Kidney (tissue), 14 donors: ENCODE results near the gene B9D2. TPM values are rescaled to one million over a fixed set of nuclear protein-coding genes. Genes with fewer than 3 reads are reported as not detected.

ENCODE experiments used
- DNase-seq, 5 donors: peaks; one replicate each; pipeline ENCODE4 v3.0.0-alpha.2; 2013 to 2020
- FAIRE-seq: peaks from 2 replicates; lab custom pipeline; 2012; peaks lifted over from hg19 to GRCh38; lab: Jason Lieb, UNC
- H3K27ac ChIP-seq, 2 donors: one replicate each; pipeline ENCODE4 v1.7.0; 2013; ENCODE audit warnings: low read depth in 2 of 2, low read length in 2 of 2, inconsistent platforms in 1 of 2
- H3K27me3 ChIP-seq: one replicate; pipeline ENCODE4 v1.7.1; 2013; ENCODE audit warnings: low read length, inconsistent platforms; ENCODE audit not compliant: control insufficient read depth, insufficient read depth
- H3K36me3 ChIP-seq, 3 donors: one replicate each; pipeline versions ENCODE4 v1.7.0 to v1.7.1; 2013; ENCODE audit warnings: low read length in 3 of 3, control low read depth in 1 of 3, inconsistent platforms in 1 of 3; ENCODE audit not compliant: insufficient read depth in 3 of 3, control insufficient read depth in 2 of 3
- H3K4me1 ChIP-seq, 3 donors: one replicate each; pipeline versions ENCODE4 v1.7.0 to v1.7.1; 2013; ENCODE audit warnings: low read length in 3 of 3, inconsistent platforms in 1 of 3, low read depth in 1 of 3; ENCODE audit not compliant: control insufficient read depth in 2 of 3, insufficient read depth in 2 of 3
- H3K4me3 ChIP-seq, 3 donors: one replicate each; pipeline versions ENCODE4 v1.7.0 to v1.8.1; 2013; ENCODE audit warnings: low read length in 3 of 3, control low read depth in 1 of 3, inconsistent platforms in 1 of 3
- H3K9ac ChIP-seq, 3 donors: one replicate each; pipeline versions ENCODE4 v1.7.0 to v1.7.1; 2013; ENCODE audit warnings: low read length in 3 of 3, control low read depth in 1 of 3, inconsistent platforms in 1 of 3
- H3K9me3 ChIP-seq, 3 donors: one replicate each; pipeline versions ENCODE4 v1.7.0 to v1.7.1; 2013; ENCODE audit warnings: low read length in 3 of 3, control low read depth in 1 of 3, inconsistent platforms in 1 of 3; ENCODE audit not compliant: control insufficient read depth in 2 of 3, insufficient read depth in 1 of 3
- CTCF ChIP-seq: IDR thresholded peaks from 3 replicates; pipeline ENCODE4 v1.5.1; 2012; ENCODE audit warnings: mild to moderate bottlenecking, moderate library complexity, borderline replicate concordance; ENCODE audit not compliant: insufficient read depth; ENCODE audit errors: extremely low read depth
- intact Hi-C: fragments of 100-400 bp; cut with DNase I; formaldehyde crosslinking; loops from one replicate; pipeline ENCODE4 v1.11.1; 2022
- polyA plus RNA-seq: library from polyadenylated mRNA; stranded (reverse); fragments of 350-450 nt; fragmentation: Illumina TruSeq; extraction: RNeasy Lipid Tissue Mini Kit (QIAGEN cat#74804); gene quantifications from one replicate; pipeline ENCODE4 v1.2.3, GENCODE V29; 2014; ENCODE audit warnings: low read depth, low replicate concordance; ENCODE audit not compliant: insufficient read depth
- total RNA-seq: library from RNA; stranded (reverse); fragmentation: NEBNext Ultra II Directional; extraction: Animal tissue kit (Norgen Biotek cat#: 25700); gene quantifications from one replicate; pipeline ENCODE4 v1.2.1, GENCODE V29; 2021
- donor health status: control.
- donor health status: control.
- donor health status: control.
- donor health status: control.
- donor health status: control.
- donor health status: DM: yes; HTN: yes; CAD: no.
- donor health status: Normal renal cell carcinoma (clear cell type).

B9D2 gene
- total and polyA plus RNA-seq, 2 donors from 2014 or later = 12.6 to 15.7 TPM

GRCh38 chr19:41359741-41360140 is 4.2 kb downstream of the B9D2 start:
- Histone ChIP-seq H3K9ac (no peak overlapping the region), H3K4me3 (no peak overlapping the region), H3K4me1 (peaks cover 0 to 17% (median under 1%) of the 10 kb centered on the region in 3 donors), H3K9me3 (no peaks in the 10 kb centered on the region), H3K27ac (no peak overlapping the region), H3K36me3 (no peaks in the 10 kb centered on the region), H3K27me3 (no peaks in the 10 kb centered on the region)
- no peak for FAIRE-seq
- no peak for DNase-seq
- intact Hi-C loops = no loop called here
- no peak for TF ChIP-seq CTCF

GRCh38 chr19:41357746-41358145 is 6.2 kb downstream of the B9D2 start:
- no peaks in the 10 kb centered on the region for H3K27me3 ChIP-seq
- DNase-seq (no peak), FAIRE-seq (no peak)
- H3K4me1 ChIP-seq = peaks cover 0 to 18% (median 0%) of the 10 kb centered on the region in 3 donors
- no peaks in the 10 kb centered on the region for H3K9me3 ChIP-seq
- H3K9ac ChIP-seq = no peak overlapping the region
- no peak overlapping the region for H3K4me3 ChIP-seq
- no peak overlapping the region for H3K27ac ChIP-seq
- intact Hi-C loops = no loop called here
- no peaks in the 10 kb centered on the region for H3K36me3 ChIP-seq
- no peak for TF ChIP-seq CTCF

- intact Hi-C loops = no loop called here
- Histone ChIP-seq H3K4me1 (peaks cover 0 to 16% (median 0%) of the 10 kb centered on the region in 3 donors), H3K27me3 (no peaks in the 10 kb centered on the region), H3K36me3 (no peaks in the 10 kb centered on the region), H3K27ac (no peak overlapping the region), H3K4me3 (no peak overlapping the region), H3K9me3 (no peaks in the 10 kb centered on the region), H3K9ac (no peak overlapping the region)
- no peak for TF ChIP-seq CTCF
- DNase-seq (no peak), FAIRE-seq (no peak)
These were observed 6.8 kb downstream of the B9D2 start for GRCh38 chr19:41356984-41357739.
